OCI-LY3 (cell line): ENCODE data around the gene TBX19.
A peak's percentile ranks its signal among the peaks of the same experiment; 100 is the strongest.

ENCODE experiments used
- EZH2phosphoT487 ChIP-seq: fragments of 200-600 bp; shearing (Covaris generic); IDR thresholded peaks from 2 replicates; pipeline ENCODE4 v1.6.1; 2018; ENCODE audit warnings: antibody characterized with exemption, mixed run types, low read depth
- TF ChIP-seq, protein P1 (sequence below): fragments of 200-600, 300-600 bp; sonication (generic); IDR thresholded peaks from 2 replicates; pipeline ENCODE4 v1.5.1; 2014; ENCODE audit warnings: antibody characterized with exemption, low read length, low read depth

DNA sequence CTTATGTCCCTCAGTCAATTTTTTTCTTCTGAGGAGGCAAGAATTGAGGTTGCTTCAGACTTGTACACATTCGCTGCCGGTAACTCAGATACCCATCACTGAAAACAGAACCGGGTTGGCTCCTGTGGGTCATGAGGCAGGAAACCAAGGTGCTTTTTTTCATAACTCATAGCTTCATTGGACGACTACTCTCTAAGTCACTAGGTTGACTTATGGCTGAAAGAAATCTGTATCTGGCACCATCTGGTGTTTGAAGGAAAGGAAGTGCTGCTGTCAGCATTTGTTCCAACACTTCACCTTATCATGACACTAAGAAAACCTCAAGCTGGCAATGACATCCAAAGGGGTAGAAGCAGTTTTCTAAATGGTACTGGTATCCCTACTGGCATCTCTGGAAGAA lies 82.3 kb downstream of the TBX19 start:
- TF ChIP-seq, protein P1, sequence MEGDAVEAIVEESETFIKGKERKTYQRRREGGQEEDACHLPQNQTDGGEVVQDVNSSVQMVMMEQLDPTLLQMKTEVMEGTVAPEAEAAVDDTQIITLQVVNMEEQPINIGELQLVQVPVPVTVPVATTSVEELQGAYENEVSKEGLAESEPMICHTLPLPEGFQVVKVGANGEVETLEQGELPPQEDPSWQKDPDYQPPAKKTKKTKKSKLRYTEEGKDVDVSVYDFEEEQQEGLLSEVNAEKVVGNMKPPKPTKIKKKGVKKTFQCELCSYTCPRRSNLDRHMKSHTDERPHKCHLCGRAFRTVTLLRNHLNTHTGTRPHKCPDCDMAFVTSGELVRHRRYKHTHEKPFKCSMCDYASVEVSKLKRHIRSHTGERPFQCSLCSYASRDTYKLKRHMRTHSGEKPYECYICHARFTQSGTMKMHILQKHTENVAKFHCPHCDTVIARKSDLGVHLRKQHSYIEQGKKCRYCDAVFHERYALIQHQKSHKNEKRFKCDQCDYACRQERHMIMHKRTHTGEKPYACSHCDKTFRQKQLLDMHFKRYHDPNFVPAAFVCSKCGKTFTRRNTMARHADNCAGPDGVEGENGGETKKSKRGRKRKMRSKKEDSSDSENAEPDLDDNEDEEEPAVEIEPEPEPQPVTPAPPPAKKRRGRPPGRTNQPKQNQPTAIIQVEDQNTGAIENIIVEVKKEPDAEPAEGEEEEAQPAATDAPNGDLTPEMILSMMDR: 0 out of 2 replicates have a peak, but pooled peaks have one; percentile 13
- no peak for TF ChIP-seq EZH2phosphoT487
